Measurements from ENCODE around the gene SCARB1. TPM values are rescaled to one million over a fixed set of nuclear protein-coding genes. Genes with fewer than 3 reads are reported as not detected.

SCARB1 gene
- total RNA-seq, 1 donor from 2014 or later = 24.0 TPM

- intact Hi-C loops (cut with DNase I) = no loop called here
- no peak overlapping the region for H3K4me3 ChIP-seq
- DNase-seq (no peak), ATAC-seq (no peak)
- H3K27me3 ChIP-seq (ENCODE audit: low read depth) = no peaks in the 10 kb centered on the region
- no peaks in the 10 kb centered on the region for H3K36me3 ChIP-seq
- no peak for TF ChIP-seq CTCF (IDR thresholded peaks at IDR 0.05)
- H3K4me1 ChIP-seq = peaks cover 10% of the 10 kb centered on the region
- no peak overlapping the region for H3K27ac ChIP-seq
- no peaks in the 10 kb centered on the region for H3K9me3 ChIP-seq
These were observed 13.8 kb upstream of the SCARB1 start for GRCh38 chr12:124877423-124877822.

DNA sequence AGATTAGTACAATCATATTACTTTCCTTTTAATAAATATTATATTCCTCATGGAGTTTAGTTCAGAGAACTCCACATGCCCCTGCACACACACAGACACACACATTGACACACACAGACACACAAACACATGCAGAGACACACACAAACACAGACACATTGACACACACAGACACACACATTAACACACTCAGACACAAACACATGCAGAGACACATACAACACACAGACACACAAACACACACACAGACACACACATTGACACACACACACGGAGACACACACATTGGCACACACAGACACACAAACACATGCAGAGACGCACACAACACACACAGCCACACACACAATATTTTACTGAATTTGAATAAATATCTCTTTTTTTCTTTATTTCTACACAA lies 12.5 kb upstream of the SCARB1 start:
- Histone ChIP-seq H3K36me3 (no peaks in the 10 kb centered on the region), H3K27me3 (ENCODE audit: low read depth) (no peaks in the 10 kb centered on the region), H3K4me1 (peaks cover 6% of the 10 kb centered on the region), H3K4me3 (no peak overlapping the region), H3K27ac (no peak overlapping the region), H3K9me3 (no peaks in the 10 kb centered on the region)
- intact Hi-C loops (cut with DNase I) = no loop called here
- ATAC-seq = no peak
- DNase-seq = no peak
- TF ChIP-seq CTCF (IDR thresholded peaks at IDR 0.05) = no peak

DNA sequence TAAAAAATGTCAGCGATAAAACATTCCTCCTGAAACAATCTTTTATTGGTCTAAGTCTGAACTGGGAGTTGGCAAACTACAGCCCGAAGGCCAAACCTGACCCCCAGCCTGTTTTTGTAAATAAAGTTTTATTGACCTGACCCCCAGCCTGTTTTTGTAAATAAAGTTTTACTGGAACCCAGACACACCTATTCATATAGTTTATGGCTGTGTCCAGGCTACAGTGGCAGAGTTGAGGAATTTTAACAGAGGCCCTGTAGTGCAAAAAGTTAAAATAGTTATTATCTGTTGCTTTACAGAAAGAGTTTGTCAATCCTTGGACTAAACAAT lies 12.1 kb upstream of the SCARB1 start:
- DNase-seq = no peak
- Histone ChIP-seq H3K27ac (no peak overlapping the region), H3K4me1 (peaks cover 2% of the 10 kb centered on the region), H3K27me3 (ENCODE audit: low read depth) (no peaks in the 10 kb centered on the region), H3K36me3 (no peaks in the 10 kb centered on the region), H3K9me3 (no peaks in the 10 kb centered on the region), H3K4me3 (no peak overlapping the region)
- no peak for ATAC-seq
- TF ChIP-seq CTCF (IDR thresholded peaks at IDR 0.05) = no peak
- intact Hi-C loops (cut with DNase I) = no loop called here

GRCh38 chr12:124874988-124875802 lies 11.5 kb upstream of the SCARB1 start:
- DNase-seq = no peak
- intact Hi-C loops (cut with DNase I) = no loop called here
- ATAC-seq = no peak

DNA sequence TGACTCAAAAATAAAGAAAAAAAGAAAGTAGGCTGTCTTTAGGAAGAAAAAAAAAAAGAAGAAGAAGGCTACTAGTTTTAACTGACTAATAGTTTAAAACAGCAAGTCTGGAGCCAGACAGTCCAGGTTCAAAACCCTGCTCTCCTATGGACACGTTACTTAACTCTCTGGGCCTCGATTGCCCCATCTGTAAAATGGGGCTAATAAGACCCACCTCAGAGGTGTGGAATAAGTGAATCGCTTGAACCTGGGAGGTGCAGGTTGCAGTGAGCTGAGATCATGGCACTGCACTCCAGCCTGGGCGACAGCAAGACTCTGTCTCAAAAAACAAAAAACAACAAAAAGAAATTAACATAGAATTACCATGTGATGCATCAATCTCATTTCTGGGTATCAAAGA lies 10.5 kb upstream of the SCARB1 start:
- DNase-seq = no peak
- no peak for ATAC-seq
- intact Hi-C loops (cut with DNase I) = no loop called here
- Histone ChIP-seq H3K27me3 (ENCODE audit: low read depth) (no peaks in the 10 kb centered on the region), H3K27ac (no peak overlapping the region), H3K4me3 (no peak overlapping the region), H3K36me3 (no peaks in the 10 kb centered on the region), H3K9me3 (no peaks in the 10 kb centered on the region), H3K4me1 (no peaks in the 10 kb centered on the region)
- no peak for TF ChIP-seq CTCF (IDR thresholded peaks at IDR 0.05)

More at GRCh38 chr12:124874988-124875802, 11.5 kb upstream of the SCARB1 start:
- H3K9me3 ChIP-seq = no peaks in the 10 kb centered on the region
- no peak overlapping the region for H3K4me3 ChIP-seq
- no peaks in the 10 kb centered on the region for H3K4me1 ChIP-seq
- H3K36me3 ChIP-seq = no peaks in the 10 kb centered on the region
- H3K27me3 ChIP-seq (ENCODE audit: low read depth) = no peaks in the 10 kb centered on the region
- TF ChIP-seq CTCF (IDR thresholded peaks at IDR 0.05) = no peak
- no peak overlapping the region for H3K27ac ChIP-seq

Measured in lower lobe of right lung (tissue), 2 donors.